HG03135 (cell line): Measurements from ENCODE around the gene FOXP1.

Source experiments
- ATAC-seq: cut with Tn5 transposase; IDR thresholded peaks from one replicate; pipeline ENCODE4 v1.9.1; 2021; ENCODE audit warnings: mild to moderate bottlenecking, moderate library complexity; ENCODE audit not compliant: unreplicated experiment

The FOXP1 gene

DNA sequence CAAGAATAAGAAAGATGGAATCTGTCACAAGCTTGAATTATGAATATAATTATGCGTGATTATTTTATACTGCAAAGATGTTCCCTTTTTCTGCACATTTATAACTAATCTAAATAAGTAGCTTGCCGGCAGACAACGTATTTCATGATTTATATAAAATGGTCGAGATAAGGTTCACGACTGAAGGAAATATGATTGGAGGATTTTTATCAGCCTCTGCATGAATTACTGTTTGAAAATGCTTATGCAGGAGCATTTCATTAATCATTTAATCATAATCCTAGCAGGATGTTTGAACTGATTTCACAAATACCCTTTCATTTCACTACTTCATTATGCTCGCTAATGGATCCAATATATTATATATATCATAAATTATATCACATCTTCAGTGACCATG, 580.0 kb downstream of the FOXP1 start:
- no peak for ATAC-seq

DNA sequence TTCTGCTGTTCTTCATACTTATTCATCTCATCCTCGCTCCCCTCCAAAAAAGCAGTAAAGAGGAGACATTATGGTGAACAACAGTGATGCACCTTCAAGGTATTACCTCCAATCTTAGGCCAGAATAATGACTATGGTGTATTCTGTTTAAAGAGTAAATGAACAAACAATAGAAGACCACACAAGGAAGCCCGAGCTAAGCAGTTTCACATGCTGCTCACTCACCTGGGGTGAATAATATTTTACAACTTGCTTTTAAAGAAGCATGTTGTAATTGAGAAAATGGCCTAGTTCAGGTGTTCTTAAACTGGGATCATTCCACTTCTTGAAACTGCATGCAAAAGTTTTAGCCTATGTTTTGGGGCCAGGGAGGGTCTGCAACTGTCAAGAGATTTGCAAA, 581.2 kb downstream of the FOXP1 start:
- ATAC-seq: no peak

DNA sequence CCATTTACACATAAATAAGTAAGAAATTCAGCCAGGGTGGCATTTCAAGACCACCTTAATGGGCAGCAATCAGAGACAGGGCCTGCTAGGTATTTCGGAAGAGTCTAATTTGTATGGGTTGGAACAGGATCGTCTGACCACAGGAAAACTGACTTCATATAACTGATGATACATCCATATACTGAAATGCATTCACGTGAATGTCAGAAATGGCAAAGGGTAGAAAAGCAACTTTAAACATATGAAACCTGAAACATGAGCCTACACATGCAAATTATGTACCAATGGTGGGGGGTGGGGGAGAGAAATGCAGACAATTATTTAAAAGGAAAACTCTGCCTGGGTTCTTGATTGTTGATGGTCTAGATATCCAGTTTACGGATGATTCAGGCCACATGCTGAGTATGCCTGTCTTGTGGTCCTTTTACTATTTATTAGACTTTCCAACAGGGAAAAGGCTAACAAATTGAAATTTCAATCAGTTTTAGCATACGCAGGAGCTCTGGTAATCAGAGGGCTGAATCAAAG, 582.2 kb downstream of the FOXP1 start:
- ATAC-seq: no peak

DNA sequence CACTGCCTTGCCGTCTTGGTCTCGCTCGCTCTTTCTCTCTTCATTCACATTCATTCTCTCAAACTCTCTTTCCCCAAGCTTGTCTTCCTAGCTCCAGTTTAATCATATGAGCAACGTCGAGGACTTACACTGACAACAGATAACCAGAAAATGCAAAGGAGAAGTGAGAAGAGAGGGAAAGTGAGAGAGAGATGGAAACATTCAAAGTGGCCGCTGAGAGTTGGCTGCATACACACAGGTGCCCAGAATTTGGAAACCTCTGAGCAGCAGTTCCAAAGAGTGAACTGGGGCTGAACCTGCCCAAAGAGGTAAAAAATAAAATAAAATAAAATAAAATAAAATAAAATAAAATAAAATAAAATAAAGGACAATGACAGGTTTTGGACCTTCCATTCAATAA, 583.0 kb downstream of the FOXP1 start:
- no peak for ATAC-seq

DNA sequence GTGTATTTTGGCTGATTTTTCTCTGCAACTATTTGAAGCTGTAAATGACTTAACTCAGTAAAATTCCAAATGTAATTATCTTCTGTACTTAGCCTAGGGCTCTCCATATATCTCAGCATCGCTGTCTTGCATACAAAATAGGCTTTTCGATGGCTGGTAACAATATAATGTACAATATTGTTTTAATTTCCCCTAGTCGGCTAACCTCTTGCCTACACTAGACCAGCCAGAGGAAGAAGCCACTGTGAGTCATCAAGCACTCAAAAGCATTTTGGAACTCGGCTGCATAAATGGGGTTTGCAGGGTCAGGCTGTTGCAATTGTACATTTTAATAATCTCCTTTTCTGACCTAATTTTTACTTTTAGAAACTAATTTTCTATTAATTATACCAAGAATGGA, 583.8 kb downstream of the FOXP1 start:
- no peak for ATAC-seq

DNA sequence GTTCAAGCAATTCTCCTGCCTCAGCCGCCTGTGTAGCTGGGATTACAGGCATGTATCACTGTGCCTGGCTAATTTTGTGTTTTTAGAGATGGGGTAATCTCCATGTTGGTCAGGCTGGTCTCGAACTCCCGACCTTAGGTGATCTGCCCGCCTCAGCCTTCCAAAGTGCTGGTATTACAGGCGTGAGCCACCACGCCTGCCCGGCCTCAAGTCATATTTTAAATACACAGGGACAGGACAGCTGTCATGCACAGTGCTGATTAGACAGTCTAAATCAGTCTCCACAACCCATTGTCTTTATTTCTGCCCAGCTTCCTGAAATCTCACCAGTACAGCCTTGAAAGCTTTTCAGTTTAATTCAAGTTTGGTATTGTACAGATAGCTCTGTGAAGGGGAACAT, 587.4 kb downstream of the FOXP1 start:
- ATAC-seq: no peak

DNA sequence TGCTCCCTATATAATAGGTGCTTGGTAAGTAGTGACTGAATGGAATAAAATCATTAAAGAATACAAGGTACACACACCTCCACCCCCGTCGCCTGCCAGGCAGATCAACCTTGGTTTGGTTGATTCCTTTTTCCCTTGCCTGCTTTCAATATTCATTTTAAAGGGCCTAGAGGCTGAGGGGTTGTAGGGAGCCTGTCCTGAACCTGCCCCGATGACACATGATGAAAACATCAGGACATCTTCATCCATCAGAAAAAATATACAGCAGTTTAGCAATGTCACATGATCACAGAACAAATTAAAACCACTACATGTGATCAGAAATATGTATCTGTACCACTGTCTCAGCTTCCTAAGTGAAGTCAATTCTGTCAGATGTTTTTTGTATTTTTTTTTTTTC, 588.9 kb downstream of the FOXP1 start:
- no peak for ATAC-seq

DNA sequence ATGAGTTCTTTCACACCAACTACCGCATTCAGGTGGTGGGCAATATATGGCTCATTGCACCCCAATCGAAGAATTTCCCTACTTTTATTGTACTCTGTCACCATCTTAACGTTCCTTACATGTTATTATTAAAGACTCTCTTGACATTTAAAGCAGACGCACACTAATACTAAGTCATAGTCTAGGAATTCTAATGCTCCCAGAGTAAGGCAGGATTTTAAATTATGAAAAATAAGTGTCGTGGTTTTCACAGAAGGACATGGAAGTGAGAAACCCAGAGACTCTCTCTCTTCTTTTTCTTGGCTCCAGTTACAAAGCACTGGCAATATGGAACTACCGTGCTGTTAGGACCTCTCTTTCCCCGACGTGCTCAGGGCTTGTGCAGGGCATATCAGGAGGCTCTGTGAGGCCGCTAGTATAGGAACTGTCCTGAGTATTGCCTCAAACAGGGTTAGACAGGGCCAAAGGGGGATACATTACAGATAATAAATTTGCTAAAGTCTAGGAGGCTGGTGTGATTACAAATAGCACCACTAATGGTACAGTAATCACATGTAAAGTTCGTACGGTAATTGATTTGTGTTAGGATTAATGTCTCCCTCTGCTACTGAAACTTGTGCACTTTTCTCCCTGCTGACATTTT, 590.8 kb downstream of the FOXP1 start:
- ATAC-seq: no peak

DNA sequence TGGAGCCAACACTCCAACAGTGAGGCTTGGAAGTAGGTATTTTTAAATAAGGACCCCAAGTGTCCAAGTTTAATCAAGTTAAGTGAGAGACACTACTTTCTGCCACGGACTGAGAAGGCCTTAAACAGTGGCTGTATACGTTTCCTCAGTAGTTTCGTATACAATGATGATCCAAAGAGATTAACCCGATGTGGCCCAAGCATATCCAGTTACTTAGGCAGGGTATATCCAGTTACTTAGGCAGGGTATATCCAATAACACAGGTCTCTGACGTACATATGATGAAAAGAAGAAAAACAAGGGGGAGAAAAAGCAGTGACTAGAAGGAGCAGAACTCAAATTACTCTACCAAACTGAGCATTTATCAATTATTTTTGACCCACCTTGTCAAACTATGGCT, 591.4 kb downstream of the FOXP1 start:
- no peak for ATAC-seq

DNA sequence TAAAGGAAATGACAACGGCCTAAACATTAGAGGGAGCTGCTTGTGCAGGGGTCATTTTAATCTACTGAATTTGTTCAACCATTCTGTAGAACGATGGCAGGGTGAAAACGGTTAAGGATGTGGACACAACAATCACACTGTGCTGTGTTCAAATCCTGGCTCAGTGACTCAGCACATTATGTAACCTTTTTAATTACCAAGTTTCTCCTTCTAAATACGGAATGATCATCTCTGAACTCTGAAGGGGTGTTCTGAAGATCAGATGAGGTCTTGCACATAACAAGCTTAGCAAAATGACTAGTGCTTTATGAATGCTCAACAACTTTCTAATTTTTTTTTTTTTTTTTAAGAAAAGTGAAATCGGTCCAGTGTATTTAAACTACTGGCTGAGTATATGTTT, 592.8 kb downstream of the FOXP1 start:
- no peak for ATAC-seq

DNA sequence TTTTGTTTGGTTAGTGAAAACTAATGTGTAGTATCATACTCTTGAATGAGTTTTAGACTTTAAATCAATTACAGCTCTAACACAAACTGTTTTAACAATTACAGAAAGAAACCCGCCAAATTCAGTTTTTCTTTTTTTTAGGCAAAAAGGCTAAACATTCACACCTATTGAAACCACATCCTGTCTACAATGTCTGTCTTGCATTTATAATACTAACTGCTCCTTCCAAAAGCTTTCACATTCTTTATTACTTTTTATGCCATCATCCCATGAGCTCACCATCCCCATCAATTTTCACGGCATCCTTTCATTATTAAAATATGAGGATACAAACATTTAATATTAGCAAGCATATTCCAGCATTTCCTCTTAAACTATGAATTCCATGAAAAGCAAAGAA, 593.3 kb downstream of the FOXP1 start:
- ATAC-seq: no peak

DNA sequence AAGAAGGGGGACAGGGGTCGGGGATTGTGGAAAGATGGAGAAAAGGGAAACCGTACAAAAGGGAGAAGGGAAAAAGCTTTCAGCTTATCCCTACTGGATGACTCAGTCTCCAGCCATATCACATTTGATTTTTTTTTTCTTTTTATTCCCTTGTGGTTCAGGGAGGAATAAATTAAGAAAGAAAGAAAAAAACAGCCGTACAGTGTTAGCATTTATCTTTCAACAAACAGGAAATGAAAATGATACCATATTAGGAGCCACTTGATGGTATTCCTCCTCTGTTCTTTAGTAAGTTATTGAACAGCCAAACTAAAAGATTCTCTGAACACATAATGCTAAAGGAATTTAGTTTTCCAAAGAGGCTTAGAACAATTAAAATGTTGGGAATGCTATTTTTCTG, 594.4 kb downstream of the FOXP1 start:
- ATAC-seq: no peak

DNA sequence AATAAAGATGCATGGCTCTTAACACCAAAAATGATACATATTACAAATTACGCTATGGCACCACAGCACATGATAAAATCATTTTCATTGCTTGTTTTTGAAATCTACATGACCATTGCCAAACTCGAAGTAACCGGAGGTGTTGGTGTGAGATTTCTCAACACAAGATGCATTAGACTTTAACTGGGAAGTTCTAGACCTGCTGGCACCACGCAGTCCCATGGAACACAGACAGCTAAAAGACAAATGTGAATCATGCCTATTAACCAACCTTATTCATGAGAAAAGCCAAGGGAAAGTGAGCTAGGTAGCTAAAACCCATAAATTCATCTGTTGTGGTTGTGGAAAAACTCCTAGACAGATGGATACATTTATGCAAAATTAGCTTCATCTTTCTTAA, 595.4 kb downstream of the FOXP1 start:
- ATAC-seq: no peak

DNA sequence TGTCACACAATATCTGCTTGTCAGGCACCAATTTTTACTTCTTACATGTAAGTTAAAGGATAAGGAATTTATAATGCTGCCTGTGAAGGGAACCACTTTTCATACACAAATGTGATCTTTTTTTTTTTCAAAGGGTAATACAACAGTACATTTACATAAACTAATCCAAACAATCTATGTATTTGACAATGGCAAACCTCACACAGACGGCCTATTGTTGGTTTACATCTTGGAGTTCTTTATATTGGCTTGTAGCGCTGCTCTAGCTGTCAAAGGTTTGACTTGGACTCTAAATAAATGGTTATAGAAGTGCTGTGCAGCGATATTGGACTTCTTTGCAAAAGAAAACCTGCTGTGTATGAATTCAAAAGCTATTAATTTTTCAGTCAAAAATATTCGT, 598.0 kb downstream of the FOXP1 start:
- ATAC-seq: no peak

DNA sequence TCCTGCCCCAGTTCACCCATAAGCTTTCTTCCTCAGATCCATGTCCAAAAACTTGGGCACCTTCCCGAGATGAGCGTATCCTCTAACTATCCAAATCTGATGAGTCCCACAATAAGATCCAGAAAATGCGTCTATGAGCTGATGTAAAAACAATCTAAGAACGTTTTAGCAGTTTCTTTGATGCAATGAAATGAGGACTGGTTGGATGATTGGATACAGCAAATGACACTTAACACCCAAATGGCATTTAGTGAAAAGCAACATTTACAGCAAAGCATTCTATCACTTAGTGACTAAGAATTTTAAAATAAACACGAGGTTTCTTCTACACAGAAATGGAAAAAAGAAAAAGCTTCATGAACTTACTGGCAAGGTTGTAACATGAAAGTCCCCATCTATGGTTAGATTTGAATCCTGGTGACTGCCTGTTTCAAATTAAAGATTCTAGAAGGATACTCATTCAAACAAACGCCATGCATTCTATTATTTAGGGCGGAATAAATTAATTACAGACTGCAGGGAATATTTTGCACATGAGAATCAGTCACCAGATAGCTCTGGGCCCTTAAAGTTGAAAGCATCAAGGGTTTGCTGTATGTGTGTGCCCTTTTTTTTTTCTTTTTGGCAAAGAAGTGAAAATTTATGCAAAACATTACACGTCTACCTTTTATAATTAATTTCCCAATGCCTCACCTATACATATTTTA, 598.6 kb downstream of the FOXP1 start:
- ATAC-seq: no peak

DNA sequence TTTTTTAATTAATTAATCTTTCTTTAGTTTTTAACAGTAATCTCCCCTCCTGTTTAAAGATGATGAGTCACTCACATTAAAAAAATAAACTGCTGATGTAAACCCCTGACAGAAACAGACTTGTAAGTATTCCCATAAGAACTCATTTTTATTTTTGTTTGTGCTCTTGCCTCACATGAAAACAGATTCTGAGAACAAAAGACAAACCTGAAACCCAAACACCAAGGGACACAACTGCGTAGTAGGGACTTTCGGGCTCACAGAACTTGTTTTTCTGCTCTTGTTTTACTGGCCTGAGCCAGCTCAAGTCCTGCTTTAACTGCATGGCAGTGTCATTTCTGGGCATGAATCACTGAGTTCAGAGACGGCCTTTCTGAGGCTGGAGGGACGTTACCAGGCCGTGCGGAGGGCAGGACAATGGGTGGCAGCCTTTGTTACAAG, 600.8 kb downstream of the FOXP1 start:
- ATAC-seq: peak; percentile 67

DNA sequence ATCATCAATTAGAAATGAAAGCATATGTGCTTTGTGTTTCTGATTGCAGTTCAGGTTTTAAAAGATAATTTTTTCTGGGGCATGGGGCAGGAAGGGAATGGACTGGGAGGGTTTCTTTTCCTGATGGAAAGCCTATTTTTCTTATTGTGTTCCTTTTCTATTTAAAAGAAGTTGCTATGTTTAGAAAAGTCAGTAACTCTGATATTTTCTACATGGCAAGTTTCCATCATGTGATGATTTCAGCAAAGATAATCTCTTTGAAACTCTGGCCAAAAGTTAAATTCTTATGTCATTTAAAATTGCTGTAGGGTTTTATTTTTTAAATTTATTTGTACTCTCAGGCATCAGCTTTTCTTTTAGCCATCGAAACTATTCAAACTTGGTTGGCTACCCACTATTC, 601.2 kb downstream of the FOXP1 start:
- no peak for ATAC-seq

DNA sequence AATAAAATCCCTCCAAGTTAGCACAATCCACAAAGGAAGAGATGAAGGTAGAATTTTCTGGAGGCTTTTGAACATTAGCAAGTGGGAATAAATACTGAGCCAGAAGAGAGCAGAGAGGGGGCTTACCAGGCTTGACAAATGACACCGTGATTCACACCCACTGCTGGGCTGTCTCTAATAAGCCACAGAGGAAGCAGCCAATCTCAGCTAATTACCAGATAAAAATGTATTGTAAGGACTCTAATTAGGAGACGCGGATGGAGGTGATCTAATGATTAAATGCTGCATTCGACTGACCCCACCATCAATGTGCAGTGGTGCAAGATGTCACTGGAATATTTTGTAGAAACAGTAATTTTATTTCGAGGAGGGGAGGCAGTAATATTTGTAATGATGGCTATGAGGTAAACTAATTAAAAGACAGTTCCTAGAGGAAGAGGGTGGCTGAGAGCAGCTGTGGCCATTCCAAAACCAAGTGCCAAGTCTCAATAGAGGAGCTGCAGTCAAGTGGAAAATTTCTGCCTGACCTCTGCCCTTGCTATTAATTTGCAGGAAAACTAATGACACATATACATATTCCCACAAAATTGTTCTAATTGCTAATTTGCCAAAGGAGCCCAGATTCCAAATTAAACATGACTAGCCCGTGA, 602.2 kb downstream of the FOXP1 start:
- ATAC-seq: no peak

DNA sequence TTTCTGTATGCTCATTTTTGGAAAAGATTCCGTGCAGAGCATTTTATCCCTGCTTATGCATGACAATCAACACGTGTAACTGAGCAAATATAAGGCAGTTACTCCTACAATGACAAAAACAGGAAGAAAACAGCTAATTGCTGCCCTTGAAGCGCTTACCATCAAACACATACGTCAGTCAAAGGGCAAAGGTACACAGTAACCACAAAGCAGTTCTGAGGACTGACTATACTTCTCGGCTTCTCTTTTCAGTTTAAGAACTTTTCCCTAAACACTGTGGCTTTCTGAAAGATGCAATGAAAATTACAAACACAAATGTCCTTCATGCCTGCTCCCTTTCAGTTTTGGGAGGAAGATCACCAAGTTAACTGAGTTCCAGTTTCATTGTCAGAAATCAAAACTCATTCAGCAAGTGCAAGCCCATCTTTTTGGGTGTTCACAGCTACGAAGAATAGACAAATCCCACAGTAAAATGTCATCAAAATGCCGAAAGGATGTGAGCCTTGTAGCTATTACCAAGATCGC, 602.8 kb downstream of the FOXP1 start:
- ATAC-seq: no peak

DNA sequence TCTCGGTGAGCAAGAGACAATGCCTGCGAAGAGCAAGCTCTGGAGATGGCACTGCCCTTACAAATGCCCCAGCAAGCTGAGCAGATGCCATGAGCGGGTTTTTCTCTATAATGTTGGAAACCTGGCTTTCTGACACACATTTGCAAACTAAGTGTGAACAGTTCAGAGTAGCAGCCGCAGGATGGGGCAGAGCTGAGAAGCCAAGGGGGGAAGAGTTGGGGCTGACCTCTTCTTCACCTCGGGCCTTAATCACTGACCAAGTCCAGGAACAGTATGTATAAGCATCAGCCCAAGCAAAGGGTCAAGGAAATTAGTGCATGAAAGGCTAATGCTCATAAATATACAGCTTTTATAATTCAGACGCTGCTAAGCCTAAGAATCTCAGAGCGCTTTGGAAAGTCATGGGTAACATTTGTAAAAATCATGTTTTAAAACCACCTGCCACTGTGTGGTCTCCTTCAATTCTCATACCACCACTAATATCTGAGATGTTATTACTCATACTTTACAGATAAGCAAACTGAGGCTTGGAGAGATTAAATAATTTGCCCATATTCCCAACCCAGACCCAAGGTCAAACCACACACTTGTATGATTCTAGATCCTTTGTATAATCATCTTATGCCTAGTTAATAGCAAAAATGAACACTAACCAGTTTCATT, 603.4 kb downstream of the FOXP1 start:
- no peak for ATAC-seq

DNA sequence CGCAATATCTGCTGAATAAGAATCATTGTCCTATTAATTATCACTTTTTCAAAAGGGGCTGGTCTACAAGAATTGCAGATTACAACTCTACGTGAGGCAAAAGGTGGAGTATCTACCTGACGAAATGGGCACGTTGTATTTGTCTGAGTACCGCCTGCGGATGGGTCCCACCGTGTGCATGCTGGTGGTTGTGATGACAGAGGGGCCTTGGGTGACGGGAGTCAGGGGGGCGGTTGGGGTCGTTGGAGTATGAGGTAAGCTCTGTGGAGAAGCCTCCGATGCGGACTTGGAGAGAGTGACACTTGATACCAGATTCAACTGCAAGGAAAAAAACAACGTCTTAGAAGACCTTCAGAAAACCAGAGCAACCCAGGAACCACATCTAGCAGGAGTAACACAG, 605.8 kb downstream of the FOXP1 start:
- ATAC-seq: no peak
